Measurements from ENCODE around the gene GPR135. TPM values are rescaled to one million over a fixed set of nuclear protein-coding genes. Genes with fewer than 3 reads are reported as not detected.

Gene GPR135
- total and polyA plus RNA-seq, 2 of the 13 experiments (the other 11 are each of a cell fraction or from before 2014, with no cell fraction given): 0.46 to 1.3 TPM

GRCh38 chr14:59425322-59425935, 39.8 kb downstream of the GPR135 start (continued):
- TF ChIP-seq SKI (IDR thresholded peaks at IDR 0.05; ENCODE audit: partially characterized antibody) (no peak), ZNF589 (CRISPR knock-in tag; conservative IDR thresholded peaks at IDR 0.05) (no peak), ZNF530 (CRISPR knock-in tag; IDR thresholded peaks at IDR 0.05; ENCODE audit: low read depth) (no peak), GTF2F1 (IDR thresholded peaks at IDR 0.05; ENCODE audit: low read length) (no peak)
- TF ChIP-seq, protein P1, sequence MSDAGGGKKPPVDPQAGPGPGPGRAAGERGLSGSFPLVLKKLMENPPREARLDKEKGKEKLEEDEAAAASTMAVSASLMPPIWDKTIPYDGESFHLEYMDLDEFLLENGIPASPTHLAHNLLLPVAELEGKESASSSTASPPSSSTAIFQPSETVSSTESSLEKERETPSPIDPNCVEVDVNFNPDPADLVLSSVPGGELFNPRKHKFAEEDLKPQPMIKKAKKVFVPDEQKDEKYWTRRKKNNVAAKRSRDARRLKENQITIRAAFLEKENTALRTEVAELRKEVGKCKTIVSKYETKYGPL (CRISPR knock-in tag; IDR thresholded peaks at IDR 0.05): no peak

GRCh38 chr14:59424341-59425071, 40.7 kb downstream of the GPR135 start:
- FAIRE-seq: no peak
- ATAC-seq: no peak
- H3K4me3 ChIP-seq (replicated peaks in 1 of 3; ENCODE audit: insufficient read depth in 1 of 3, low read depth in 2 of 3, low read length in 3 of 3): no peak overlapping the region
- H2AFZ ChIP-seq (ENCODE audit: low read length): no peak overlapping the region
- H3K4me1 ChIP-seq (ENCODE audit: insufficient read depth, low read length): no peaks in the 10 kb centered on the region
- no peak for DNase-seq (ENCODE audit: low spot score)
- intact Hi-C loops (cut with micrococcal nuclease; ENCODE audit: unreplicated experiment): no loop called here
- POLR2A ChIA-PET: no interaction called here
- H3K36me3 ChIP-seq (replicated peaks in 1 of 2; ENCODE audit: control insufficient read depth in 1 of 2, insufficient read depth in 2 of 2, low read length in 2 of 2): no peaks in the 10 kb centered on the region
- BruUV-seq (replicated peaks): no TSS peak
- no peak overlapping the region for H3K4me2 ChIP-seq (ENCODE audit: low read depth, low read length)
- H4K20me1 ChIP-seq (ENCODE audit: insufficient read depth, low read length): no peaks in the 10 kb centered on the region
- no peak overlapping the region for H3K9ac ChIP-seq (ENCODE audit: insufficient read depth, low read depth, low read length)
- CTCF ChIA-PET (ENCODE audit: low intra/inter-chr PET ratio, low total read pairs): no interaction called here
- TF ChIP-seq AKAP8 (CRISPR knock-in tag; IDR thresholded peaks at IDR 0.05): no peak
- TF ChIP-seq ZNF282 (IDR thresholded peaks at IDR 0.05; ENCODE audit: partially characterized antibody): no peak
- TF ChIP-seq NFATC3 (CRISPR knock-in tag; IDR thresholded peaks at IDR 0.05): no peak
- TF ChIP-seq ZNF350 (CRISPR knock-in tag; IDR thresholded peaks at IDR 0.05; ENCODE audit: borderline replicate concordance, low read depth): no peak
- no peak for TF ChIP-seq MYNN (CRISPR knock-in tag; IDR thresholded peaks at IDR 0.05; ENCODE audit: low read depth)
- TF ChIP-seq, protein P2, sequence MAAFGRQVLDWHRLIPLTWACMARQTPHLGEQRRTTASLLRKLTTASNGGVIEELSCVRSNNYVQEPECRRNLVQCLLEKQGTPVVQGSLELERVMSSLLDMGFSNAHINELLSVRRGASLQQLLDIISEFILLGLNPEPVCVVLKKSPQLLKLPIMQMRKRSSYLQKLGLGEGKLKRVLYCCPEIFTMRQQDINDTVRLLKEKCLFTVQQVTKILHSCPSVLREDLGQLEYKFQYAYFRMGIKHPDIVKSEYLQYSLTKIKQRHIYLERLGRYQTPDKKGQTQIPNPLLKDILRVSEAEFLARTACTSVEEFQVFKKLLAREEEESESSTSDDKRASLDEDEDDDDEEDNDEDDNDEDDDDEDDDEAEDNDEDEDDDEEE (CRISPR knock-in tag; IDR thresholded peaks at IDR 0.05): no peak
- no peak for TF ChIP-seq ZNF644 (CRISPR knock-in tag; IDR thresholded peaks at IDR 0.05; ENCODE audit: low read depth)
- TF ChIP-seq SAFB2 (CRISPR knock-in tag; IDR thresholded peaks at IDR 0.05; ENCODE audit: borderline replicate concordance, low read depth): no peak
- no peak for TF ChIP-seq BATF2 (CRISPR knock-in tag; IDR thresholded peaks at IDR 0.05)
- TF ChIP-seq ZNF670 (CRISPR knock-in tag; IDR thresholded peaks at IDR 0.05; ENCODE audit: borderline replicate concordance): no peak
- H3K27me3 ChIP-seq (ENCODE audit: control insufficient read depth in 1 of 2, insufficient read depth in 2 of 2, low read length in 2 of 2): no peaks in the 10 kb centered on the region
- in situ Hi-C loops (cut with HindIII; ENCODE audit: extremely low pct_ligation_motif_present, low pct_unique_long_range_greater_than_20kb): no loop called here
- H3K79me2 ChIP-seq (ENCODE audit: insufficient read depth, low read length): no peaks in the 10 kb centered on the region
- H3K9me3 ChIP-seq (ENCODE audit: low read length): no peaks in the 10 kb centered on the region
- H3K27ac ChIP-seq (ENCODE audit: extremely low read length, insufficient read depth, low read length): no peak overlapping the region
- 76% methylated on average over 4 of the region's 4 CpGs for WGBS (ENCODE audit: low lambda C conversion rate)

All from HepG2 (cell line).